CD4-positive, CD25-positive, alpha-beta regulatory T cell (primary cell): ENCODE data around the gene PXDC1. TPM values are rescaled to one million over a fixed set of nuclear protein-coding genes. Genes with fewer than 3 reads are reported as not detected.

Experiments
- ATAC-seq, 2 donors: fragments of 150-1000 bp; cut with Tn5 transposase; one replicate each; pipeline ENCODE4 v1.10.0; 2021; ENCODE audit warnings: low read depth in 2 of 2, moderate number of reproducible peaks in 2 of 2, moderate library complexity in 1 of 2
- DNase-seq, 3 donors: peaks; one replicate each; pipeline versions ENCODE4 v3.0.0 to v3.0.0-alpha.2; 2012 to 2022; ENCODE audit warnings: mixed read lengths in 1 of 3
- H3K27ac ChIP-seq: one replicate; pipeline ENCODE4 v1.7.0; 2013; ENCODE audit warnings: mild to moderate bottlenecking, low read length; ENCODE audit not compliant: insufficient read depth, poor library complexity, severe bottlenecking
- H3K27me3 ChIP-seq: one replicate; pipeline ENCODE4 v1.7.0; 2013; ENCODE audit warnings: low read length; ENCODE audit not compliant: control insufficient read depth, insufficient read depth
- H3K36me3 ChIP-seq: one replicate; pipeline ENCODE4 v1.7.0; 2013; ENCODE audit warnings: mild to moderate bottlenecking, low read length, moderate library complexity; ENCODE audit not compliant: control insufficient read depth, insufficient read depth
- H3K4me1 ChIP-seq: 2 replicates; pipeline ENCODE4 v1.7.0; 2013; ENCODE audit warnings: mild to moderate bottlenecking, low read length; ENCODE audit not compliant: insufficient read depth, control insufficient read depth, poor library complexity, severe bottlenecking
- H3K4me3 ChIP-seq: one replicate; pipeline ENCODE4 v1.7.0; 2013; ENCODE audit warnings: low read depth, mild to moderate bottlenecking, low read length, moderate library complexity
- H3K9me3 ChIP-seq, 2 experiments: 1 replicate in 1 of 2; 2 replicates in 1 of 2; pipeline ENCODE4 v1.7.0; 2013; ENCODE audit warnings: low read length in 2 of 2, mild to moderate bottlenecking in 1 of 2, moderate library complexity in 1 of 2; ENCODE audit not compliant: control insufficient read depth in 2 of 2
- H3K27ac Mint-ChIP-seq, 3 donors: one replicate each; pipeline ENCODE4 v1.8.0; 2020 to 2022; ENCODE audit warnings: mild to moderate bottlenecking in 3 of 3, mixed read lengths in 3 of 3, moderate library complexity in 2 of 3
- H3K27me3 Mint-ChIP-seq: one replicate; pipeline ENCODE4 v1.8.0; 2022; ENCODE audit warnings: mild to moderate bottlenecking, mixed read lengths
- H3K36me3 Mint-ChIP-seq: one replicate; pipeline ENCODE4 v1.8.0; 2020; ENCODE audit warnings: mixed read lengths
- H3K4me1 Mint-ChIP-seq, 4 donors: one replicate each; pipeline ENCODE4 v1.8.0; 2020 to 2022; ENCODE audit warnings: mixed read lengths in 4 of 4, mild to moderate bottlenecking in 1 of 4
- H3K4me3 Mint-ChIP-seq, 4 donors: one replicate each; pipeline ENCODE4 v1.8.0; 2020 to 2022; ENCODE audit warnings: mild to moderate bottlenecking in 4 of 4, mixed read lengths in 4 of 4, moderate library complexity in 3 of 4
- H3K9me3 Mint-ChIP-seq, 7 donors: one replicate each; pipeline ENCODE4 v1.8.0; 2020 to 2022; ENCODE audit warnings: mixed read lengths in 7 of 7, mild to moderate bottlenecking in 3 of 7, moderate library complexity in 2 of 7
- polyA plus RNA-seq, 4 donors: library from polyadenylated mRNA; unstranded; fragments of 300-500 nt; fragmentation: Illumina TruSeq; gene quantifications; one replicate each; pipeline ENCODE4 v1.2.3, GENCODE V29; 2021
- total RNA-seq: library from RNA; stranded (reverse); gene quantifications from one replicate; pipeline ENCODE4 v1.2.3, GENCODE V29; 2022

PXDC1 gene
- total and polyA plus RNA-seq, 5 donors from 2014 or later, result 1.1 TPM; not detected in 4

- Mint-ChIP-seq H3K36me3 (peaks cover 5% of the 10 kb centered on the region), H3K27ac (peak overlapping the region in 1 of 3 donors; percentile 65), H3K9me3 (no peaks in the 10 kb centered on the region), H3K27me3 (peaks cover 18% of the 10 kb centered on the region), H3K4me1 (peaks cover 0 to 4% (median under 1%) of the 10 kb centered on the region in 4 donors), H3K4me3 (no peak overlapping the region)
- no peaks in the 10 kb centered on the region for H3K36me3 ChIP-seq
- H3K27me3 ChIP-seq, result no peaks in the 10 kb centered on the region
- H3K4me1 ChIP-seq, result no peaks in the 10 kb centered on the region
- ATAC-seq (no peak), DNase-seq (no peak)
- H3K9me3 ChIP-seq, result no peaks in the 10 kb centered on the region
- no peak overlapping the region for H3K27ac ChIP-seq
- no peak overlapping the region for H3K4me3 ChIP-seq
Observed at GRCh38 chr6:3735029-3735605, 16.4 kb downstream of the PXDC1 start.

- H3K9me3 Mint-ChIP-seq, result no peaks in the 10 kb centered on the region
- H3K4me3 Mint-ChIP-seq, result no peak overlapping the region
- peaks cover 0 to 4% (median under 1%) of the 10 kb centered on the region in 4 donors for H3K4me1 Mint-ChIP-seq
- no peaks in the 10 kb centered on the region for H3K4me1 ChIP-seq
- no peak for DNase-seq
- no peaks in the 10 kb centered on the region for H3K27me3 ChIP-seq
- H3K4me3 ChIP-seq, result no peak overlapping the region
- no peaks in the 10 kb centered on the region for H3K9me3 ChIP-seq
- peaks cover 5% of the 10 kb centered on the region for H3K36me3 Mint-ChIP-seq
- no peak for ATAC-seq
- H3K27ac ChIP-seq, result no peak overlapping the region
- H3K36me3 ChIP-seq, result no peaks in the 10 kb centered on the region
- H3K27me3 Mint-ChIP-seq, result peaks cover 20% of the 10 kb centered on the region
- H3K27ac Mint-ChIP-seq, result peak overlapping the region in 1 of 3 donors; percentile 30
Observed at GRCh38 chr6:3734023-3734422, 17.5 kb downstream of the PXDC1 start.

- DNase-seq (no peak), ATAC-seq (no peak)
- peaks cover 25% of the 10 kb centered on the region for H3K27me3 Mint-ChIP-seq
- no peak overlapping the region for H3K4me3 ChIP-seq
- no peaks in the 10 kb centered on the region for H3K9me3 Mint-ChIP-seq
- H3K4me1 Mint-ChIP-seq, result peaks cover 0 to 4% (median under 1%) of the 10 kb centered on the region in 4 donors
- H3K9me3 ChIP-seq, result no peaks in the 10 kb centered on the region
- H3K27ac Mint-ChIP-seq, result peak overlapping the region in 1 of 3 donors; percentile 30
- H3K36me3 Mint-ChIP-seq, result peaks cover 5% of the 10 kb centered on the region
- H3K4me1 ChIP-seq, result no peaks in the 10 kb centered on the region
- H3K27me3 ChIP-seq, result no peaks in the 10 kb centered on the region
- H3K36me3 ChIP-seq, result no peaks in the 10 kb centered on the region
- no peak overlapping the region for H3K4me3 Mint-ChIP-seq
- no peak overlapping the region for H3K27ac ChIP-seq
Observed at GRCh38 chr6:3733321-3733925, 18.1 kb downstream of the PXDC1 start.

GRCh38 chr6:3732345-3733141, 19.0 kb downstream of the PXDC1 start:
- no peaks in the 10 kb centered on the region for H3K4me1 ChIP-seq
- no peaks in the 10 kb centered on the region for H3K9me3 ChIP-seq
- peak overlapping the region; percentile 35 for H3K4me3 ChIP-seq
- no peaks in the 10 kb centered on the region for H3K27me3 ChIP-seq
- H3K36me3 ChIP-seq, result no peaks in the 10 kb centered on the region
- no peak overlapping the region for H3K27ac ChIP-seq
- H3K36me3 Mint-ChIP-seq, result peaks cover 5% of the 10 kb centered on the region
- peaks cover 22% of the 10 kb centered on the region for H3K27me3 Mint-ChIP-seq
- H3K27ac Mint-ChIP-seq, result no peak overlapping the region
- peak; percentile 61 to 74 for ATAC-seq
- DNase-seq, result peak; percentile 42 to 59 (median 56)
- no peak overlapping the region for H3K4me3 Mint-ChIP-seq
- H3K9me3 Mint-ChIP-seq, result no peaks in the 10 kb centered on the region
- H3K4me1 Mint-ChIP-seq, result peaks cover 0 to 4% (median under 1%) of the 10 kb centered on the region in 4 donors

GRCh38 chr6:3731700-3732099, 19.8 kb downstream of the PXDC1 start:
- H3K27me3 Mint-ChIP-seq, result peaks cover 20% of the 10 kb centered on the region
- peaks cover 0 to 4% (median under 1%) of the 10 kb centered on the region in 4 donors for H3K4me1 Mint-ChIP-seq

GRCh38 chr6:3729603-3730344, 21.7 kb downstream of the PXDC1 start:
- H3K9me3 Mint-ChIP-seq, result peaks cover 0 to 3% (median 0%) of the 10 kb centered on the region in 7 donors
- H3K36me3 Mint-ChIP-seq, result peaks cover under 1% of the 10 kb centered on the region
- ATAC-seq (no peak), DNase-seq (no peak)
- Histone ChIP-seq H3K27me3 (no peaks in the 10 kb centered on the region), H3K4me3 (no peak overlapping the region), H3K36me3 (no peaks in the 10 kb centered on the region), H3K27ac (no peak overlapping the region), H3K9me3 (no peaks in the 10 kb centered on the region), H3K4me1 (no peaks in the 10 kb centered on the region)
- H3K27ac Mint-ChIP-seq, result no peak overlapping the region
- H3K4me3 Mint-ChIP-seq, result no peak overlapping the region
- H3K27me3 Mint-ChIP-seq, result peaks cover 18% of the 10 kb centered on the region
- H3K4me1 Mint-ChIP-seq, result peaks cover 0 to 4% (median under 1%) of the 10 kb centered on the region in 4 donors

More at GRCh38 chr6:3731700-3732099, 19.8 kb downstream of the PXDC1 start:
- Histone ChIP-seq H3K9me3 (no peaks in the 10 kb centered on the region), H3K27me3 (no peaks in the 10 kb centered on the region), H3K36me3 (no peaks in the 10 kb centered on the region), H3K4me3 (no peak overlapping the region), H3K27ac (no peak overlapping the region), H3K4me1 (no peaks in the 10 kb centered on the region)
- H3K4me3 Mint-ChIP-seq, result no peak overlapping the region
- DNase-seq, result no peak
- peaks cover 5% of the 10 kb centered on the region for H3K36me3 Mint-ChIP-seq
- no peak for ATAC-seq
- peaks cover 0 to 2% (median 0%) of the 10 kb centered on the region in 7 donors for H3K9me3 Mint-ChIP-seq
- no peak overlapping the region for H3K27ac Mint-ChIP-seq

GRCh38 chr6:3727593-3728108, 23.9 kb downstream of the PXDC1 start:
- no peak for ATAC-seq

More at GRCh38 chr6:3727593-3728108, 23.9 kb downstream of the PXDC1 start:
- H3K9me3 ChIP-seq, result no peaks in the 10 kb centered on the region
- no peak overlapping the region for H3K4me3 Mint-ChIP-seq
- peaks cover 0 to 3% (median under 1%) of the 10 kb centered on the region in 4 donors for H3K4me1 Mint-ChIP-seq
- DNase-seq, result no peak
- H3K27ac ChIP-seq, result no peak overlapping the region
- H3K36me3 Mint-ChIP-seq, result no peaks in the 10 kb centered on the region
- peaks cover 0 to 3% (median 0%) of the 10 kb centered on the region in 7 donors for H3K9me3 Mint-ChIP-seq
- no peak overlapping the region for H3K27ac Mint-ChIP-seq
- no peaks in the 10 kb centered on the region for H3K4me1 ChIP-seq
- no peak overlapping the region for H3K4me3 ChIP-seq
- H3K36me3 ChIP-seq, result no peaks in the 10 kb centered on the region
- peaks cover 14% of the 10 kb centered on the region for H3K27me3 Mint-ChIP-seq
- H3K27me3 ChIP-seq, result no peaks in the 10 kb centered on the region
